HG03558 (cell line): ENCODE data around the gene DAB2IP.

Experiments
- ATAC-seq: cut with Tn5 transposase; IDR thresholded peaks from one replicate; pipeline ENCODE4 v1.9.1; 2021; ENCODE audit warnings: moderate number of reproducible peaks; ENCODE audit not compliant: unreplicated experiment; ENCODE audit errors: extremely low read depth

The DAB2IP gene

DNA sequence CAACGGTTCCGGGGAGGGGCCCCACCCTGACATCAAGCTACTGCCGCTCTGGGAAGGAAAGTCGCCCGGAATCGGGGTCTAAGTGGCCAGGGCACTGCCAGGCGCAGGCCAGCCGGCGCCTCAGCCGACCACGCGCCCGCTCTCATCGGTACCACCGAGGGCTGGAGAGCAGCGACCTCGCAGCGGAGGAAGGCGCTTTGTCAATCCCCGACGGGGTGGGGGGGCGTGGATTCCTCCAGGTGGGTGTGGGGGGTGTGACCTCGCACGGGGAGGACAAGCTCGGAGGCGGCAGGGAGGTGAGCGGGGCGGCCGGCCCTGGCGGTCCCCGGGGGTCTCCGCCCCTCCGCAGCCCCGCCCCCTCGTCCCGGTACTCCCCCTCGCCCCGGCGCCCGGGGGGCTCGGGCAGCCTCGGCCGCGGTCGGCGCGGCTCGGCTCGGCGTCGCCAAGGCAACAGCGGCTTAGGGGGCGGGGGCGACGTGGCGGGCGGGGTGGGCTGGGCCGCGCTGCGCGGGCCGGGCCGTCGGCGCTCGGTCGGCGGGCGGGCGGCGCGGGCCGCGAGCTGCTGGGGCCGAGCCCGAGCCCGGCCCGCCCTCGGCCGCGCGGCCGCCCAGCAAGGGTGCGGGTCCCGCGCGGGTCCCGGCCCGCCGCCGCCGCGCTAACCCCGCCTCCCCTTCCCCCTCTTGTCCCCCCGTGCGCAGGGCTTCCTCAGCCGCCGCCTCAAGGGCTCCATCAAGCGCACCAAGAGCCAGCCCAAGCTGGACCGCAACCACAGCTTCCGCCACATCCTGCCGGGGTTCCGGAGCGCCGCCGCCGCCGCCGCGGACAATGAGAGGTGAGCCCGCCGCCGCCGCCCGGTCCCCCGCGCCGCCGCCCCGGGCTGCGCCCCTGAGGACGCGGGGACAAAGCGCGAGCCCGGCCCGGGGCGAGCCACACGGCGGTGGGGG is 47.5 kb downstream of the DAB2IP start:
- ATAC-seq, result no peak

DNA sequence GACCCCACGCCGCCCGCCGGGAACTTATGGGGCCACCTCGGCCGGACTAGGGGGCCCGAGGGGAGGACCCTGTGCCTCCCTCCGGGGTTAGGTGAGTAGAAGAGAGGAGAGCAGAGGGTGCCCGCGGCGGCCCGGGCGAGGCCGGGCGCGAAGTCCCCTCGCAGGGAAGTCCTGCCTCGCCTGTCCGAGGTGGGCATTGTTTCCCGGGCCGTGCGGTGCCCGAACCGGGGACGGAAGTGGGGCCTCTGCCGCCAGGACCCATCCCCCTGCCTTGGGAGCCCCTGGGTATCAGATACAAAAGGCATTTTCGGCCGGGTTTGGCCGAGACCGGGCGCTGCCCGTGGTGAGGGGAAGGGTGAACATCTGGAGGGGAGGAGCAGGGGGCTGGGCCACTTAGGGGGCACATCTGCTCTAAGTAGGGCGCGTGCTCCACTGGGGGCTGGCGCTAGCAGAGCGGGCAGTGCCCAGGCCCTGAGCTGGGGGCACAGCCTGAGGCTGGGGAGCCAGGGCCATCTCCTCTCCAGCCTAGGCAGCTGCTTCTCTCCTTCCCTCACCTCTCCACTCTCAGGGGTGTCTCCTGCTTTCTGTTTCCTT is 48.2 kb downstream of the DAB2IP start:
- no peak for ATAC-seq

GRCh38 chr9:121700165-121700831 is 48.9 kb downstream of the DAB2IP start:
- ATAC-seq, result no peak

DNA sequence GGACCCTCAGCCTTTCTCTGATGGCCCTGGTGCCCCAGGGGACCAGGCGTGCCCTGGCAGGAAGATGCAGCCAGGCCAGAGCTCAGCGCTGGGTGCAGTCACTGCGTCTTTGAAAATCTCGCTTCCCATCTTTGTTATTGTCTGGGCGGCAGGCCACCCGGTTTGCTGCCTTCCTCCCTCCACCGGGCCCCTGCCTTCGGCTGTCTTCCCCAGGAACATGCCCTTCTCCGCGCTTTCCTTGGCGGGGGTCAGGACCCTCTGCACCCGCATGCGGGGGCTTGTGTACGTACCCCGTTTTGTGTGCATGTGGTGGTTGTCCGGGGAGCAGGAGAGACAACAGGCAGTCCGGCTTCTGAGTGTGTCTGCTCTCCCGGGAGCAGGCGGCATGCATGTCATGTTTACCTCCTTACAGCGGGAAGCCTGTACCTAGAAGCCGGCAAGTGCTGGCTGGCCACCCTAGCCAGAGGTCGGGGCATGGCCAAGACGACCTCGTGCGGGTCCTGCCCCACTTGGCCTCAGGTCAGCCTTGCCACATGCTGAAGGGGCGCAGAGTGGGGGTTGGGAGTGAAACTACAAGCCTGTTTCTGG is 49.5 kb downstream of the DAB2IP start:
- no peak for ATAC-seq

DNA sequence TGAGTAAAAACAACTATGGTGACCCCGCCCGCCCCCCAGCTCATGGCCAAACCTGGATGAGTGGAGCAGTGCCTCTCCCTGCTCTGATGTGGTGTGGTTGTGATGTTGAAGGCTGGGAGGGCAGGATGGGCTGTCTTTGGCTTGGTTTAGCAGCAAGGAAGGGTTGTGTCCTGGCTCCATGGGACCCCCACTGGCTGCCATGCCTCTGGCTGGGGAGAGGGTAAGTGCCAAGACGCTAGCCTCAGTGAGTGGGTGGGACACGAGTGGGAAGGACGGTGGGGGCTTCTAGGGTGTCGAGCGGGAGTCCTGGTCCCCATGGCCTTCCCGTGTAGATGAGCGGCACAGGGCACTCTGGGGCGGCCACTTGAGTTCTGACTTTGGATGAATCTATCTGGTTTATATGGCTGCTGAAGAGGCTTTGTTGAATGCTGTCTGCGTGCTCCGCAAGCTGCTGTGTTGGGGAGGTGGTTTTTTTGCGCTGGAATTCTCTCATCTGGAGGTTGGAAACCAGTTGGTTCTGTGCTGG is 50.4 kb downstream of the DAB2IP start:
- ATAC-seq, result no peak

DNA sequence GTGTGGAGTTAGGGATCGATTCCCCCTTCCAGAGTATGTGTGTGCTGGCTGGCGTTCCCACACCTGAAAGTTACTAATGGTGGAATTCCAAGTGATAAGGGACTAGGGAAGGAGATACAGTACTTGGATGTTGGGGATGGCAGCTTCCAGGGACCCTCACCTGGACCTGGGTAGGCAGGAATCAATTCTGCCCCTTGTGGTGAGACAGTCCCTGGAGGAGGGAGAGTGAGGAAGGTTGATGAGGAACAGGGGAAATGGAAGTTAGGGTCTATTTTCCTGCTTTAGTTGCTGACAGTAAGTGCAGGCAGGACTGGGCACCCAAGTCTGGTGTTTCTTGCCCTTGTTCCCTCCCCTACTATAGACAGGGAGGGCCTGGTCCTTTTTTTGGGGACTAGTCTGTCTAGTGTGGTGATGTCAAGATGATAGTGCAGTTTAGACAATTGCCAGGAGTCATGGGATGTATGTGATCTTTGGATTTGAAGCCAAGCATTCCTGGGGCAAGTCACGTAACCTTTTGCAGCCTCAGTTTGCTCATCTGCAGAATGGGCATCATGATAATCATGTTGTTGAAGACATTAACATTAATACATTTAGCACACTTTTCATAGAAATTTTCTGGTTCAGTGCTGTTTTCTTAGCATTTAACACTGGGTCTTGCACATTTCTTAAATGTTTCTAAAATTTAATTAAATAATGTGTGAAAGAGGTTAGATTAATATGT is 51.7 kb downstream of the DAB2IP start:
- no peak for ATAC-seq

DNA sequence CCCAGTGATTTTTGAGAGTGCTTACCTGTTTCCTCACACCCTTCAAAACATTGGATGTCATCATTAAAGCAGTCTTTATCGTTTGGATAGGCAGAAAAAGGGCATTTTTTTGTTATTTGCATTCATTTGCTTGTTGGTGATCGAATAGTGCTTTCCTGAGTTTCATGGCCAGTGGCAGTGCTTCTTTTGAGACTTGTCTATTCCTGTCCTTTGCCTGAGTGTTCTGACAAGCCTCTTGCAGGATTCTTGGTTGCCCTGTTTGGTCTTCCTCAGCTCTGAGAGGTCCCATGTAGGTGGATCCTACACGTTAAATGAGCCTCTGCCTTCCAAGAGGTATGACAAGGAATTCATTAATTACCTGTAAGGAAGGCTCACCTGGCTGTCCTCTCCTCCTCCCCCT is 52.8 kb downstream of the DAB2IP start:
- ATAC-seq, result no peak

GRCh38 chr9:121706149-121706750 is 54.8 kb downstream of the DAB2IP start:
- no peak for ATAC-seq

GRCh38 chr9:121707477-121708424 is 56.3 kb downstream of the DAB2IP start:
- ATAC-seq, result peak; percentile 93

- ATAC-seq, result no peak
Measured at GRCh38 chr9:121708768-121709488, 57.5 kb downstream of the DAB2IP start.

DNA sequence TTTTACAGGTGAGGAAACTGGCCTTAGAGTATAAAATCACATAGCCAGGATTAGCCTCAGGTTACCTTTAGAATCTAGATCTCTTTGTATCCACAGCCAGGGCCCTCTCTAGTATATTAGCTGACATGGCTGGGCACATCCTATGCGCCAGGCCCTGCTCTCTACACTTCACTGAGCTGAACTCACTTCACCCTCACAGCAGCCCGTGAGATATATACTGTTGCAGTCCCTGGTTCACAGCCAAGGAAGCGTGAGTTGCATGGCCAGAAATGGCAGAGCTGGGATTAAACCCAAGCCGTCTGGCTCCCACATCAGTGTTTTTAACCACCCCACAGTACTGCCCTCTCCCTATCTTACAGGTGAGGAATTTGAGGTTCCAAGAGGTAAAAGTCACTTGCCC is 58.4 kb downstream of the DAB2IP start:
- ATAC-seq, result no peak

DNA sequence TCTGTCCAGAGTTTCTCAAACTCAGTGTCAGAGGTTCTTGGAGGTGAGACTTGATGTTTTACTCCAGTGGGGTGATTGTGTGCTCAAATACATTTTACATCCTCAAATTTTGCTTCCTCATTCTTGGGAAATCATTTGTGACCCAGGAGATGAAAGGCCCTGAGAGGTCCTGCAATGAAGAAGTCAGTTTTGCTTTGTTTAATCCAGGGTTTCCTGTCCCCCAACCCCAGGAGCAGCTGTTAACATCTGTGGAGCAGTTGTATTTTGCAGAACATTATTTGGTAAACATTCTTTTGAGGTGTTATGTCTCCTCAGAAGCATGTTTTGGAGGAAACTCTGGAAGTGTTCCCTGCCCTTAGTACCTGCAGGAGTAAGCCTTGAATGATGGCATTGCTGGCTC is 59.8 kb downstream of the DAB2IP start:
- no peak for ATAC-seq

GRCh38 chr9:121711797-121712196 is 60.4 kb downstream of the DAB2IP start:
- ATAC-seq, result no peak

- no peak for ATAC-seq
Measured at GRCh38 chr9:121713400-121714070, 62.1 kb downstream of the DAB2IP start.

DNA sequence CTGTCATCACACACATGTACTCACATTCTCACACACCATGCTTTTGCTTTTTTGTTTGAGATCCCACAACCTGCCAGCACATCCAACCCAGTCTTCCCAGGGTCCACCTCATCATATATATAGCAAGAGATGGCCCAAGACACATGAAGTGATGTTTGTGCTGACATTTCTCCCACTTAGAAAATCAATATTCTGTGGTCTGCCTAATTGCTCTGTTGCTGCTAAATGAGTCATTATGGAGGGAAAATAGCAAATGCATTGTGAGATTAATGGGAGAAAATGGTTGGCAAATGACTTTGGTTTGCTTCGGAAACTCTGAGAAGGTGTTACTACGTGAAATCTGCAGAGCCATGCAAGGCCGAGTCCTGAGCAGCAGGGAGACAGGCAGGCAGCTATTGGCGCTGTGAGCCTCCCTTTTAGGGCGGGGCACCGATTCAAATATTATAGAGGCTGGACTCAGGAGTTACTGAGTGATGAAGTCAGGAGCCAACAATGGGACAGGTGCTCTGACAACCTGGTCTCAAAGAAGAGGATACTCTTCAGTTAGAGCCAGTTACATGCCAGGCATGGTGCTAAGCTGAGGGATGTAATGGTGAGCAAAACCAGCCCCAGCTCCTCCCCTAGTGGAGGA is 62.8 kb downstream of the DAB2IP start:
- no peak for ATAC-seq

- ATAC-seq, result no peak
Measured at GRCh38 chr9:121714873-121715272, 63.4 kb downstream of the DAB2IP start.
